A549 (cell line): ENCODE data around the gene BRMS1.

Experiments used
- CEBPB ChIP-seq, 2 experiments: fragments of >200 bp in 1 of 2; sonication (Bioruptor Twin) in 1 of 2; formaldehyde crosslinking in 1 of 2; IDR thresholded peaks; 2 replicates each; pipeline ENCODE4 v1.6.1; 2012 to 2016
- ESRRA ChIP-seq: fragments of 150-350 bp; IDR thresholded peaks from 2 replicates; pipeline ENCODE4 v1.6.1; 2014; ENCODE audit warnings: mild to moderate bottlenecking, low read length, borderline replicate concordance
- FOSL2 ChIP-seq, 2 experiments: fragments of 450-650 bp in 1 of 2; fragments of >200 bp in 1 of 2; sonication (Bioruptor Twin) in 1 of 2; formaldehyde crosslinking; IDR thresholded peaks; 2 replicates each; pipeline versions ENCODE4 v1.5.0 to v1.6.1; 2016 to 2020; ENCODE audit warnings: mild to moderate bottlenecking in 1 of 2, moderate library complexity in 1 of 2
- JUN ChIP-seq, 2 experiments: fragments of >200 bp; sonication (Bioruptor Twin); formaldehyde crosslinking; IDR thresholded peaks; 2 replicates in 1 of 2; 3 replicates in 1 of 2; pipeline ENCODE4 v1.6.1; 2016 to 2017
- KDM1A ChIP-seq: fragments of 200-600 bp; sonication (generic); IDR thresholded peaks from 2 replicates; pipeline ENCODE4 v1.6.1; 2016; ENCODE audit warnings: low read depth, mild to moderate bottlenecking
- MAFK ChIP-seq: fragments of 450-650 bp; IDR thresholded peaks from 2 replicates; pipeline ENCODE4 v1.6.1; 2014; ENCODE audit not compliant: partially characterized antibody
- MYC ChIP-seq: IDR thresholded peaks from 2 replicates; pipeline ENCODE4 v1.6.1; 2012; ENCODE audit warnings: mild to moderate bottlenecking, inconsistent platforms, low read length, improper control_type of control experiment, borderline replicate concordance
- NR3C1 ChIP-seq: fragments of >200 bp; sonication (Bioruptor Twin); formaldehyde crosslinking; IDR thresholded peaks from 3 replicates; pipeline ENCODE4 v1.6.1; 2017
- POLR2A ChIP-seq: IDR thresholded peaks from 2 replicates; pipeline ENCODE4 v1.6.1; 2012; ENCODE audit warnings: mild to moderate bottlenecking, low read length
- RCOR1 ChIP-seq: fragments of 150-350 bp; IDR thresholded peaks from 2 replicates; pipeline ENCODE4 v1.6.1; 2014; ENCODE audit warnings: antibody characterized with exemption, low read length, low read depth
- SREBF2 ChIP-seq: fragments of 450-650 bp; IDR thresholded peaks from 2 replicates; pipeline ENCODE4 v1.6.1; 2014; ENCODE audit warnings: mild to moderate bottlenecking, moderate library complexity
- ZFP36 ChIP-seq: fragments of 450-650 bp; IDR thresholded peaks from 2 replicates; pipeline ENCODE4 v1.6.1; 2014; ENCODE audit warnings: borderline replicate concordance; ENCODE audit not compliant: partially characterized antibody
- TF ChIP-seq, protein P1 (sequence below): fragments of >200 bp; sonication (Bioruptor Twin); formaldehyde crosslinking; IDR thresholded peaks from 3 replicates; pipeline ENCODE4 v1.5.1; 2016
- TF ChIP-seq, protein P2 (sequence below): fragments of 200-600 bp; sonication (generic); IDR thresholded peaks from 2 replicates; pipeline ENCODE4 v1.6.1; 2016; ENCODE audit warnings: antibody characterized with exemption, mild to moderate bottlenecking, moderate library complexity

DNA sequence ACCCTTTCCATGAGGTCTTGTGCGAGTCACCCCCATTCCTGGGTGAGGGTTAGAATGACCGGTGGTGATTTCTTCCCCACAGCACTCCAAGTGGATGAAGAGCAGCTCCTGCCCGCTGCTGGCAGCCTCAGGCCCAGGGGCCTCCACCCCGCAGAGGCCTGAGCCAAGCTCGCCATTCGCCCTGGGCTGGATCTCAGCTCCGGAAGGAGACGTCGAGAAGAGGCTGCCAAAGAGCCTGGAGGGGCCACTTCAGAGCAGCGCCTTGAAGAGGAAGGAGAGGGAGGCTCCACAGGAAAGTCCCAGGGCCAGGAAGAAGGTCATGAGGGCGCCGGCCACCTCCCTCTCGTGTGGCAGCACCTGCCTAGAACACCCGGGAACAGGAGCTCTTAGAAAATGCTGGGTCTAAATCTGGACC, 18.3 kb upstream of the BRMS1 start:
- TF ChIP-seq FOSL2 (IDR thresholded peaks at IDR 0.05) (no peak), FOSL2 (CRISPR knock-in tag; IDR thresholded peaks at IDR 0.05) (no peak), POLR2A (no peak), SREBF2 (no peak), KDM1A (no peak), JUN (IDR thresholded peaks at IDR 0.05) (no peak), CEBPB (IDR thresholded peaks at IDR 0.05) (no peak), MYC (no peak), ESRRA (no peak), ZFP36 (no peak), RCOR1 (no peak), NR3C1 (no peak), MAFK (no peak)
- TF ChIP-seq, protein P1, sequence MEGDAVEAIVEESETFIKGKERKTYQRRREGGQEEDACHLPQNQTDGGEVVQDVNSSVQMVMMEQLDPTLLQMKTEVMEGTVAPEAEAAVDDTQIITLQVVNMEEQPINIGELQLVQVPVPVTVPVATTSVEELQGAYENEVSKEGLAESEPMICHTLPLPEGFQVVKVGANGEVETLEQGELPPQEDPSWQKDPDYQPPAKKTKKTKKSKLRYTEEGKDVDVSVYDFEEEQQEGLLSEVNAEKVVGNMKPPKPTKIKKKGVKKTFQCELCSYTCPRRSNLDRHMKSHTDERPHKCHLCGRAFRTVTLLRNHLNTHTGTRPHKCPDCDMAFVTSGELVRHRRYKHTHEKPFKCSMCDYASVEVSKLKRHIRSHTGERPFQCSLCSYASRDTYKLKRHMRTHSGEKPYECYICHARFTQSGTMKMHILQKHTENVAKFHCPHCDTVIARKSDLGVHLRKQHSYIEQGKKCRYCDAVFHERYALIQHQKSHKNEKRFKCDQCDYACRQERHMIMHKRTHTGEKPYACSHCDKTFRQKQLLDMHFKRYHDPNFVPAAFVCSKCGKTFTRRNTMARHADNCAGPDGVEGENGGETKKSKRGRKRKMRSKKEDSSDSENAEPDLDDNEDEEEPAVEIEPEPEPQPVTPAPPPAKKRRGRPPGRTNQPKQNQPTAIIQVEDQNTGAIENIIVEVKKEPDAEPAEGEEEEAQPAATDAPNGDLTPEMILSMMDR = no peak
- TF ChIP-seq, protein P2, sequence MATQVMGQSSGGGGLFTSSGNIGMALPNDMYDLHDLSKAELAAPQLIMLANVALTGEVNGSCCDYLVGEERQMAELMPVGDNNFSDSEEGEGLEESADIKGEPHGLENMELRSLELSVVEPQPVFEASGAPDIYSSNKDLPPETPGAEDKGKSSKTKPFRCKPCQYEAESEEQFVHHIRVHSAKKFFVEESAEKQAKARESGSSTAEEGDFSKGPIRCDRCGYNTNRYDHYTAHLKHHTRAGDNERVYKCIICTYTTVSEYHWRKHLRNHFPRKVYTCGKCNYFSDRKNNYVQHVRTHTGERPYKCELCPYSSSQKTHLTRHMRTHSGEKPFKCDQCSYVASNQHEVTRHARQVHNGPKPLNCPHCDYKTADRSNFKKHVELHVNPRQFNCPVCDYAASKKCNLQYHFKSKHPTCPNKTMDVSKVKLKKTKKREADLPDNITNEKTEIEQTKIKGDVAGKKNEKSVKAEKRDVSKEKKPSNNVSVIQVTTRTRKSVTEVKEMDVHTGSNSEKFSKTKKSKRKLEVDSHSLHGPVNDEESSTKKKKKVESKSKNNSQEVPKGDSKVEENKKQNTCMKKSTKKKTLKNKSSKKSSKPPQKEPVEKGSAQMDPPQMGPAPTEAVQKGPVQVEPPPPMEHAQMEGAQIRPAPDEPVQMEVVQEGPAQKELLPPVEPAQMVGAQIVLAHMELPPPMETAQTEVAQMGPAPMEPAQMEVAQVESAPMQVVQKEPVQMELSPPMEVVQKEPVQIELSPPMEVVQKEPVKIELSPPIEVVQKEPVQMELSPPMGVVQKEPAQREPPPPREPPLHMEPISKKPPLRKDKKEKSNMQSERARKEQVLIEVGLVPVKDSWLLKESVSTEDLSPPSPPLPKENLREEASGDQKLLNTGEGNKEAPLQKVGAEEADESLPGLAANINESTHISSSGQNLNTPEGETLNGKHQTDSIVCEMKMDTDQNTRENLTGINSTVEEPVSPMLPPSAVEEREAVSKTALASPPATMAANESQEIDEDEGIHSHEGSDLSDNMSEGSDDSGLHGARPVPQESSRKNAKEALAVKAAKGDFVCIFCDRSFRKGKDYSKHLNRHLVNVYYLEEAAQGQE = no peak
